Panc1 (cell line): ENCODE data around the gene KCNH5. TPM values are rescaled to one million over a fixed set of nuclear protein-coding genes. Genes with fewer than 3 reads are reported as not detected.

ENCODE experiments used
- ATAC-seq: fragments of 200-7000 bp; cut with Tn5 transposase; 2 replicates; pipeline ENCODE4 v1.9.1; 2020; ENCODE audit warnings: mild to moderate bottlenecking, moderate library complexity
- BruUV-seq: library from RNA; stranded (reverse); fragments of 400-500 nt; replicated peaks from 2 replicates; lab custom pipeline; 2021; lab: Mats Ljungman, UMichigan
- CTCF ChIA-PET: fragments of 300-600 bp; sonication (Branson Sonifier 250); formaldehyde crosslinking; loops from one replicate; lab custom pipeline; 2022; ENCODE audit warnings: antibody characterized with exemption; lab: Charles Lee
- POLR2A ChIA-PET: fragments of 300-600 bp; sonication (Branson Sonifier 250); formaldehyde crosslinking; loops from one replicate; lab custom pipeline; 2022; ENCODE audit warnings: antibody characterized with exemption; lab: Charles Lee
- DNase-seq: peaks from one replicate; pipeline ENCODE4 v3.0.0-alpha.2; 2010; ENCODE audit warnings: low read depth, low spot score
- H3K27ac ChIP-seq: 2 replicates; pipeline ENCODE4 v1.5.1; 2011; ENCODE audit warnings: mild to moderate bottlenecking, low read length, inconsistent platforms
- H3K27me3 ChIP-seq: fragments of 200-500 bp; sonication (Bioruptor generic); 2 replicates; pipeline ENCODE4 v1.6.0; 2014; ENCODE audit warnings: low read length, inconsistent platforms; ENCODE audit not compliant: control insufficient read depth, insufficient read depth
- H3K36me3 ChIP-seq: fragments of 200-500 bp; sonication (Bioruptor generic); 2 replicates; pipeline ENCODE4 v1.5.1; 2014; ENCODE audit warnings: inconsistent platforms, mild to moderate bottlenecking, low read length, moderate library complexity; ENCODE audit not compliant: control insufficient read depth, insufficient read depth
- H3K4me1 ChIP-seq: 2 replicates; pipeline ENCODE4 v1.5.1; 2011; ENCODE audit warnings: inconsistent platforms, mild to moderate bottlenecking, low read length, moderate library complexity; ENCODE audit not compliant: control insufficient read depth, insufficient read depth
- H3K4me3 ChIP-seq, 2 experiments: 2 replicates each; pipeline ENCODE4 v1.5.1; 2011 to 2012; ENCODE audit warnings: low read depth in 2 of 2, low read length in 2 of 2, mild to moderate bottlenecking in 2 of 2, inconsistent platforms in 1 of 2, moderate library complexity in 1 of 2
- H3K9me3 ChIP-seq: fragments of 200-500 bp; sonication (Bioruptor generic); 2 replicates; pipeline ENCODE4 v1.5.1; 2014; ENCODE audit warnings: low read depth, mild to moderate bottlenecking, inconsistent platforms, low read length, moderate library complexity; ENCODE audit not compliant: control insufficient read depth, insufficient read depth
- CTCF ChIP-seq: fragments of 450-650 bp; IDR thresholded peaks from 2 replicates; pipeline ENCODE4 v1.5.1; 2017; ENCODE audit warnings: mild to moderate bottlenecking
- POLR2AphosphoS5 ChIP-seq: IDR thresholded peaks from 2 replicates; pipeline ENCODE4 v1.6.1; 2012; ENCODE audit warnings: mild to moderate bottlenecking, low read depth, low read length, moderate library complexity
- REST ChIP-seq, 2 experiments: IDR thresholded peaks; 2 replicates each; pipeline ENCODE4 v1.6.1; 2011 to 2012; ENCODE audit warnings: low read depth in 2 of 2, control low read depth in 1 of 2, low read length in 1 of 2, mild to moderate bottlenecking in 1 of 2, moderate library complexity in 1 of 2; ENCODE audit not compliant: insufficient read depth in 1 of 2
- SIN3A ChIP-seq: IDR thresholded peaks from 2 replicates; pipeline ENCODE4 v1.6.1; 2012; ENCODE audit warnings: low read depth, mild to moderate bottlenecking, low read length, moderate library complexity, borderline replicate concordance; ENCODE audit not compliant: insufficient read depth
- TCF7L2 ChIP-seq: IDR thresholded peaks from 2 replicates; pipeline ENCODE4 v1.6.1; 2011; ENCODE audit warnings: mild to moderate bottlenecking, low read depth, low read length, inconsistent platforms
- in situ Hi-C: cut with HindIII; loops from 2 replicates; pipeline ENCODE4 v1.10.0; 2016; ENCODE audit warnings: low sequenced_read_pairs, low pct_unique_long_range_greater_than_20kb
- intact Hi-C: fragments of 100-400 bp; cut with micrococcal nuclease; formaldehyde crosslinking; loops from one replicate; pipeline ENCODE4 v1.10.0; 2022; ENCODE audit not compliant: unreplicated experiment
- total RNA-seq: library from RNA; stranded (reverse); gene quantifications from one replicate; pipeline ENCODE4 v1.2.1, GENCODE V29; 2021; ENCODE audit not compliant: unreplicated experiment

Gene KCNH5
- total RNA-seq, 1 experiment from 2014 or later, result not detected

- POLR2A ChIA-PET, result no interaction called here
- ATAC-seq (no peak), DNase-seq (no peak)
- TF ChIP-seq SIN3A (no peak), REST (IDR thresholded peaks at IDR 0.05; ENCODE audit: insufficient read depth in 1 of 2, low read depth in 2 of 2, low read length in 1 of 2) (no peak), CTCF (no peak), TCF7L2 (no peak), POLR2AphosphoS5 (no peak)
- intact Hi-C loops (no loop called here), in situ Hi-C loops (no loop called here)
- H3K9me3 ChIP-seq, result no peaks in the 10 kb centered on the region
- H3K27ac ChIP-seq, result no peak overlapping the region
- no peaks in the 10 kb centered on the region for H3K36me3 ChIP-seq
- CTCF ChIA-PET, result no interaction called here
- H3K27me3 ChIP-seq, result no peaks in the 10 kb centered on the region
- no TSS peak for BruUV-seq
- H3K4me1 ChIP-seq, result no peaks in the 10 kb centered on the region
- H3K4me3 ChIP-seq, result no peak overlapping the region
Measured at GRCh38 chr14:62706217-62706616, 339.0 kb downstream of the KCNH5 start.

- POLR2A ChIA-PET, result no interaction called here
- H3K27ac ChIP-seq, result no peak overlapping the region
- TF ChIP-seq REST (IDR thresholded peaks at IDR 0.05; ENCODE audit: insufficient read depth in 1 of 2, low read depth in 2 of 2, low read length in 1 of 2) (no peak), POLR2AphosphoS5 (no peak), CTCF (no peak), TCF7L2 (no peak), SIN3A (no peak)
- no peak overlapping the region for H3K4me3 ChIP-seq
- H3K4me1 ChIP-seq, result peaks cover 3% of the 10 kb centered on the region; the same call in 1 of the 2 replicates
- no TSS peak for BruUV-seq
- no peaks in the 10 kb centered on the region for H3K36me3 ChIP-seq
- intact Hi-C loops (no loop called here), in situ Hi-C loops (no loop called here)
- DNase-seq (no peak), ATAC-seq (no peak)
- CTCF ChIA-PET, result no interaction called here
- H3K9me3 ChIP-seq, result no peaks in the 10 kb centered on the region
- no peaks in the 10 kb centered on the region for H3K27me3 ChIP-seq
Measured at GRCh38 chr14:62697461-62697860, 347.8 kb downstream of the KCNH5 start.
